ENCODE data around the gene EPOP. TPM values are rescaled to one million over a fixed set of nuclear protein-coding genes. Genes with fewer than 3 reads are reported as not detected.

Gene EPOP
- total and polyA plus RNA-seq, 7 donors: 0.21 to 1.2 (median 0.50) TPM

DNA sequence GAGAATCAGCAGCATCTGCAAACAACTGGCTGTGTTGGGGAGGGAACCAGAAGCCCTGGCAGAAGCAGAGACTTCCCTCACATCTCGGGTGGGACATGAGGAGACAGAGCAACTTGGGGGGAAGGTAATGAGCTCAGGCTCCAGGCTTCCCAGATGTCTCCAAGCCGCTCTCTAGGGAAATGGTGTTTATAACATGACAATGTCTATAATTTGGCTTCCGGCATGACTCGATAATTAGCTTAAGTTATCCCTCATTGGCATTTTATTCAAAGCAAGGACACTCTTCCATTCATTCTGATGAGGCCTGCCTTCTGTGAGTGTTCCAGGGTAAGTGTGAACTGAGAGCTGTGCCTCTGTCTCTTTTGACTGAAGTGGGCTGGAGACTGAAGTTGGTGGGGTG, 15.6 kb upstream of the EPOP start:
- WGBS, 3 donors: 82 to 87% (median 84%) methylated on average over 4 of the region's 4 CpGs
- H3K27me3 ChIP-seq (ENCODE audit: insufficient read depth in 3 of 3, low read length in 2 of 3): no peaks in the 10 kb centered on the region
- TF ChIP-seq, protein P1, sequence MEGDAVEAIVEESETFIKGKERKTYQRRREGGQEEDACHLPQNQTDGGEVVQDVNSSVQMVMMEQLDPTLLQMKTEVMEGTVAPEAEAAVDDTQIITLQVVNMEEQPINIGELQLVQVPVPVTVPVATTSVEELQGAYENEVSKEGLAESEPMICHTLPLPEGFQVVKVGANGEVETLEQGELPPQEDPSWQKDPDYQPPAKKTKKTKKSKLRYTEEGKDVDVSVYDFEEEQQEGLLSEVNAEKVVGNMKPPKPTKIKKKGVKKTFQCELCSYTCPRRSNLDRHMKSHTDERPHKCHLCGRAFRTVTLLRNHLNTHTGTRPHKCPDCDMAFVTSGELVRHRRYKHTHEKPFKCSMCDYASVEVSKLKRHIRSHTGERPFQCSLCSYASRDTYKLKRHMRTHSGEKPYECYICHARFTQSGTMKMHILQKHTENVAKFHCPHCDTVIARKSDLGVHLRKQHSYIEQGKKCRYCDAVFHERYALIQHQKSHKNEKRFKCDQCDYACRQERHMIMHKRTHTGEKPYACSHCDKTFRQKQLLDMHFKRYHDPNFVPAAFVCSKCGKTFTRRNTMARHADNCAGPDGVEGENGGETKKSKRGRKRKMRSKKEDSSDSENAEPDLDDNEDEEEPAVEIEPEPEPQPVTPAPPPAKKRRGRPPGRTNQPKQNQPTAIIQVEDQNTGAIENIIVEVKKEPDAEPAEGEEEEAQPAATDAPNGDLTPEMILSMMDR (IDR thresholded peaks at IDR 0.05): no peak
- no peaks in the 10 kb centered on the region for H3K36me3 ChIP-seq (ENCODE audit: insufficient read depth in 1 of 2, low read depth in 1 of 2)
- intact Hi-C loops (cut with DNase I): no loop called here
- H3K9me3 ChIP-seq: no peaks in the 10 kb centered on the region
- ATAC-seq (no peak), DNase-seq (no peak)
- peaks cover 14% of the 10 kb centered on the region for H3K4me1 ChIP-seq
- no peak overlapping the region for H3K27ac ChIP-seq
- no peak overlapping the region for H3K4me3 ChIP-seq

DNA sequence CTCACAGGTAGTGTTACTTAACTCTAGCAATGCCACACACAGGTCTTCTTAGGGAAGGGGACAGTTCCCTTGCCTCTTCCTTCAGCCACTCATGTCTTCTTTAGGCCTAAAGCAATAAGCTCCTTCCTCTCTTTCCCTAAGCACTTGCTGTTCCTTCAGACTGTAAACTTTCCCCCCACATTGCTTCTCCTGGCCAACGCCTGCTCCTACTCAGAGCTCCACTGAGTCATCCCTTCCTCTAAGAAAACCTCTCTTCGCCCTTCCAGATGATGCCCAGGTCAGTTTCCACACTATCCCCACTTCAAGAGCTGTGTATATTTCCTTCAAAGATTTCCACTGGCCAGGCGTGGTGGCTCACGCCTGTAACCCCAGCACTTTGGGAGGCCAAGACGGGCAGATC, 12.5 kb upstream of the EPOP start:
- intact Hi-C loops (cut with DNase I): no loop called here
- TF ChIP-seq, protein P1 (IDR thresholded peaks at IDR 0.05): no peak
- Histone ChIP-seq H3K36me3 (ENCODE audit: insufficient read depth in 1 of 2, low read depth in 1 of 2) (no peaks in the 10 kb centered on the region), H3K27me3 (ENCODE audit: insufficient read depth in 3 of 3, low read length in 2 of 3) (no peaks in the 10 kb centered on the region), H3K4me1 (no peaks in the 10 kb centered on the region), H3K27ac (no peak overlapping the region), H3K9me3 (no peaks in the 10 kb centered on the region), H3K4me3 (no peak overlapping the region)
- DNase-seq (no peak), ATAC-seq (no peak)
- 93 to 97% (median 95%) methylated on average over 5 of the region's 5 CpGs for WGBS, 3 donors

DNA sequence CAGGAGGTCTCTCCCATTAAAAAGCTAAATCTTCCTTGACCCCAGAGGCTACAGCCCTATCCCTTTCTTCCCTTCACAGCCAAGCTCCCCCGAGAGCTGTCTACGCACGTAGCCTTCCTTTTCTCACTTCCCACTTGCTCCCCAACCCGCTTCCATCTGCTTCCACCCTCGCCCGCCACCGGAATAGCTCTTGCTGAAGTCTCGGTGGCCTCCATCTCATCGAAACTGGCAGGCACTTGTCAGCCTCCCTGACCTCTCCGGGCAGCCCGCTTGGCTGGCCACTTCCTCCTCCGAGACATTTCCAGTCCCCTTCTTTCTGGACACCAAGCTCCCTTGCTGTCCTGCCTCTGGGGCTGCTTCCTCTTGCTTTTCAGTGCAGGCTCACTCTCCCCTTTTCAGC, 10.7 kb upstream of the EPOP start:
- no peak overlapping the region for H3K27ac ChIP-seq

DNA sequence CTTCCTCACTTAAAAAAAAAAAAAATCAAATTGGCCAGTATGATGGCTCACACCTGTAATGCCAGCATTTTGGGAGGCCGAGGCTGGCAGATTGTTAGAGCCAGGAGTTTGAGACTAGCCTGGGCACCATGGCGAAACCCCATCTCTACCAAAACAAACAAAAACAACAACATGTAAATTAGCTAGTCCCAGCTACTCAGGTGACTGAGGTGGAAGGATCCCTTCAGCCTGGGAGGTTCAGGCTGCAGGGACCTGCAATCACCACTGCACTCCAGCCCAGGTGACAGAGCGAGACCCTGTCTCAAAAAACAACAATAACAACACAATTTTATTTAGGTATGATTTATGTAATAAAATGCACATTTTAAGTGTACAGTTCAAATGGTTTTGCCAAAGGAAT, 6.3 kb upstream of the EPOP start:
- no peaks in the 10 kb centered on the region for H3K4me1 ChIP-seq
- no peak overlapping the region for H3K27ac ChIP-seq
- 81 to 94% (median 89%) methylated on average over 3 of the region's 3 CpGs for WGBS, 3 donors
- DNase-seq (no peak), ATAC-seq (no peak)
- H3K9me3 ChIP-seq: no peaks in the 10 kb centered on the region
- no peak overlapping the region for H3K4me3 ChIP-seq
- H3K27me3 ChIP-seq (ENCODE audit: insufficient read depth in 3 of 3, low read length in 2 of 3): no peaks in the 10 kb centered on the region
- H3K36me3 ChIP-seq (ENCODE audit: insufficient read depth in 1 of 2, low read depth in 1 of 2): no peaks in the 10 kb centered on the region
- intact Hi-C loops (cut with DNase I): no loop called here
- TF ChIP-seq, protein P1 (IDR thresholded peaks at IDR 0.05): no peak

More for the DNA sequence above, 10.7 kb upstream of the EPOP start:
- DNase-seq (no peak), ATAC-seq (no peak)
- H3K4me3 ChIP-seq: no peak overlapping the region
- H3K36me3 ChIP-seq (ENCODE audit: insufficient read depth in 1 of 2, low read depth in 1 of 2): no peaks in the 10 kb centered on the region
- intact Hi-C loops (cut with DNase I): no loop called here
- H3K27me3 ChIP-seq (ENCODE audit: insufficient read depth in 3 of 3, low read length in 2 of 3): no peaks in the 10 kb centered on the region
- TF ChIP-seq, protein P1 (IDR thresholded peaks at IDR 0.05): no peak
- WGBS, 3 donors: 70 to 77% (median 72%) methylated on average over 12 of the region's 12 CpGs
- H3K4me1 ChIP-seq: no peaks in the 10 kb centered on the region
- no peaks in the 10 kb centered on the region for H3K9me3 ChIP-seq

DNA sequence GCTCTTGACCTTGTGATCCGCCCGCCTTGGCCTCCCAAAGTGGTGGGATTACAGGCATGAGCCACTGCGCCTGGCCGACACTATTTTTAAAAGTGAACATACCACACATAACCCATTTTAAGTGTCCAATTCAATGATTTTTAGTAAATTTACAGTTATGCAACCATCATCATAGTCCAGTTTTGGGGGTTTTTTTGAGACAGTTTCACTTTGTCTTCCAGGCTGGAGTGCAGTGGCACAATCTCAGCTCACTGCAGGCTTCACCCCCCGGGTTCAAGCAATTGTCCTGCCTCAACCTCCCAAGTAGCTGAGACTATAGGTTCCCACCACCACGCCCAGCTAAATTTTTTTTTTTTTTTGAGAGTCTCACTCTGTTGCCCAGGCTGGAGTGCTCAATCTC, 3.1 kb upstream of the EPOP start:
- 84 to 89% (median 88%) methylated on average over 6 of the region's 6 CpGs for WGBS, 3 donors
- intact Hi-C loops (cut with DNase I): loop anchor here (1.0 to 2.0 kb wide), 2 partner anchors 57 kb away; no protein-coding TSS in a partner anchor
- DNase-seq: no peak
- Histone ChIP-seq H3K36me3 (ENCODE audit: insufficient read depth in 1 of 2, low read depth in 1 of 2) (no peaks in the 10 kb centered on the region), H3K27ac (no peak overlapping the region), H3K4me3 (no peak overlapping the region), H3K4me1 (peaks cover 11% of the 10 kb centered on the region), H3K9me3 (no peaks in the 10 kb centered on the region), H3K27me3 (ENCODE audit: insufficient read depth in 3 of 3, low read length in 2 of 3) (peaks cover 0 to 30% (median 8%) of the 10 kb centered on the region in 3 donors)
- TF ChIP-seq, protein P1 (IDR thresholded peaks at IDR 0.05): no peak
- ATAC-seq: no peak

All from psoas muscle (tissue), 8 donors.